Thyroid gland (tissue), 4 donors: ENCODE measurements around the gene BTBD16.

Experiments
- POLR2A ChIP-seq, 2 donors: fragments of 450-650 bp; IDR thresholded peaks; one replicate each; pipeline ENCODE4 v1.6.1; 2017; ENCODE audit warnings: antibody characterized with exemption in 2 of 2, mild to moderate bottlenecking in 2 of 2, moderate library complexity in 1 of 2
- TF ChIP-seq, protein P1 (sequence below), 6 experiments: fragments of 200-600 bp in 3 of 6; fragments of 450-650 bp in 3 of 6; sonication (generic) in 3 of 6; IDR thresholded peaks; one replicate each; pipeline ENCODE4 v1.5.1; 2016 to 2019; ENCODE audit warnings: antibody characterized with exemption in 6 of 6, mild to moderate bottlenecking in 2 of 6, inconsistent platforms in 1 of 6, moderate library complexity in 1 of 6

DNA sequence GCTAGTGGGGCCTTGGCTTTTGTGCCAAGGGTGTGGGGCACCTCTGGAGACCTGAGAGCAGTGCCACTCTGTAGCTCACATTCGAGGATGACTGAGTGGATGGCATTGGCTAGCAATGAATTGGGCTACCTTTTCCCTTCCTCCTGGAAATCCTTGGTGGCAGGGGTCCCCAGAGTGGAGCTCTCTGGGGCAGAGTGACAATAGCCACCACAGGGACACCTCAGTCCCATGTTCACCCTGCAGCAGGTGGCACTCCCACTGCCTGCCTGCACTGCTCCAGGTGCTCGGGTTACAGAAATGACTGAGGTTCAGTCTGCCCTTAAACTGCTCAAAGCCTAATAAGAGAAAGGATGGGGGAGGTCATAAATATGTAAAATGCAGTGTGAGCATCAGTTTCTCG is 17.8 kb downstream of the BTBD16 start:
- TF ChIP-seq, protein P1, sequence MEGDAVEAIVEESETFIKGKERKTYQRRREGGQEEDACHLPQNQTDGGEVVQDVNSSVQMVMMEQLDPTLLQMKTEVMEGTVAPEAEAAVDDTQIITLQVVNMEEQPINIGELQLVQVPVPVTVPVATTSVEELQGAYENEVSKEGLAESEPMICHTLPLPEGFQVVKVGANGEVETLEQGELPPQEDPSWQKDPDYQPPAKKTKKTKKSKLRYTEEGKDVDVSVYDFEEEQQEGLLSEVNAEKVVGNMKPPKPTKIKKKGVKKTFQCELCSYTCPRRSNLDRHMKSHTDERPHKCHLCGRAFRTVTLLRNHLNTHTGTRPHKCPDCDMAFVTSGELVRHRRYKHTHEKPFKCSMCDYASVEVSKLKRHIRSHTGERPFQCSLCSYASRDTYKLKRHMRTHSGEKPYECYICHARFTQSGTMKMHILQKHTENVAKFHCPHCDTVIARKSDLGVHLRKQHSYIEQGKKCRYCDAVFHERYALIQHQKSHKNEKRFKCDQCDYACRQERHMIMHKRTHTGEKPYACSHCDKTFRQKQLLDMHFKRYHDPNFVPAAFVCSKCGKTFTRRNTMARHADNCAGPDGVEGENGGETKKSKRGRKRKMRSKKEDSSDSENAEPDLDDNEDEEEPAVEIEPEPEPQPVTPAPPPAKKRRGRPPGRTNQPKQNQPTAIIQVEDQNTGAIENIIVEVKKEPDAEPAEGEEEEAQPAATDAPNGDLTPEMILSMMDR (IDR thresholded peaks at IDR 0.05): no peak
- TF ChIP-seq POLR2A (IDR thresholded peaks at IDR 0.05): no peak
